ENCODE data around the gene CDKN2D. TPM values are rescaled to one million over a fixed set of nuclear protein-coding genes. Genes with fewer than 3 reads are reported as not detected.

Gene CDKN2D
- total RNA-seq, 1 experiment from 2014 or later: 13.8 TPM

GRCh38 chr19:10553943-10554381, 14.8 kb downstream of the CDKN2D start:
- Histone ChIP-seq H3K9me2 (ENCODE audit: insufficient read depth) (no peaks in the 10 kb centered on the region), H3K4me1 (ENCODE audit: control insufficient read depth in 1 of 2, insufficient read depth in 2 of 2, low read length in 2 of 2) (no peaks in the 10 kb centered on the region), H2AFZ (ENCODE audit: low read depth, low read length, poor library complexity, severe bottlenecking) (no peak overlapping the region), H3K79me2 (ENCODE audit: insufficient read depth, low read length) (no peaks in the 10 kb centered on the region; the same call in 1 of the 2 replicates), H3K9ac (ENCODE audit: low read length) (no peak overlapping the region), H3K27me3 (ENCODE audit: insufficient read depth, low read length) (no peaks in the 10 kb centered on the region), H3K4me2 (ENCODE audit: low read length) (no peak overlapping the region), H3K9me3 (ENCODE audit: control insufficient read depth in 1 of 2, insufficient read depth in 1 of 2, low read depth in 1 of 2, low read length in 2 of 2) (no peaks in the 10 kb centered on the region), H3K27ac (ENCODE audit: low read depth, low read length) (0 out of 2 replicates have a peak overlapping the region, but pooled peaks have one; percentile 11), H3K4me3 (replicated peaks in 1 of 2; ENCODE audit: low read depth in 1 of 2, low read length in 2 of 2) (no peak overlapping the region), H3K36me3 (ENCODE audit: control insufficient read depth in 1 of 2, insufficient read depth in 2 of 2, low read length in 2 of 2) (peaks cover 15 to 52% of the 10 kb centered on the region in 2 experiments; a peak in 3 of 4 replicates), H4K20me1 (ENCODE audit: insufficient read depth) (no peaks in the 10 kb centered on the region)
- ChIA-PET RAD21 (ENCODE audit: low non-redundant PET in 1 of 2, low total read pairs in 2 of 2, uncharacterized antibody in 2 of 2, unreplicated experiment in 2 of 2) (interaction anchor here (0.6 to 0.7 kb wide), 2 partner anchors 307 to 308 kb away, joined by 3 to 8 read pairs; no protein-coding TSS in a partner anchor), POLR2A (no interaction called here), CTCF (no interaction called here)
- ATAC-seq: no peak
- DNase-seq (ENCODE audit: low read depth, low spot score): no peak
- TF ChIP-seq ZNF274 (IDR thresholded peaks at IDR 0.05; ENCODE audit: low read depth, low read length): no peak
- TF ChIP-seq EZH2phosphoT487 (IDR thresholded peaks at IDR 0.05; ENCODE audit: borderline replicate concordance): no peak
- no peak for TF ChIP-seq ZBTB33 (IDR thresholded peaks at IDR 0.05; ENCODE audit: extremely low read depth, insufficient replicate concordance, low read length)
- intact Hi-C loops (cut with micrococcal nuclease): no loop called here
- no TSS peak for BruUV-seq (replicated peaks)

GRCh38 chr19:10553087-10553667, 15.6 kb downstream of the CDKN2D start:
- peak; percentile 27; the same call in 1 of the 2 replicates for TF ChIP-seq MAX (IDR thresholded peaks at IDR 0.05)
- TF ChIP-seq ATF3 (IDR thresholded peaks at IDR 0.05): no peak
- CTCF ChIA-PET: interaction anchor here (0.6 to 2.6 kb wide), 3 partner anchors 11 to 70 kb away, joined by 3 to 15 read pairs (median 8); partner anchors contain the start of genes ATG4D and KEAP1
- Histone ChIP-seq H3K9ac (ENCODE audit: low read length) (no peak overlapping the region), H3K36me3 (ENCODE audit: control insufficient read depth in 1 of 2, insufficient read depth in 2 of 2, low read length in 2 of 2) (peaks cover 17 to 50% of the 10 kb centered on the region in 2 experiments; a peak in 3 of 4 replicates), H3K4me2 (ENCODE audit: low read length) (no peak overlapping the region), H3K27me3 (ENCODE audit: insufficient read depth, low read length) (no peaks in the 10 kb centered on the region), H3K4me1 (ENCODE audit: control insufficient read depth in 1 of 2, insufficient read depth in 2 of 2, low read length in 2 of 2) (no peaks in the 10 kb centered on the region), H3K9me2 (ENCODE audit: insufficient read depth) (no peaks in the 10 kb centered on the region), H3K9me3 (ENCODE audit: control insufficient read depth in 1 of 2, insufficient read depth in 1 of 2, low read depth in 1 of 2, low read length in 2 of 2) (no peaks in the 10 kb centered on the region), H3K4me3 (replicated peaks in 1 of 2; ENCODE audit: low read depth in 1 of 2, low read length in 2 of 2) (no peak overlapping the region), H2AFZ (ENCODE audit: low read depth, low read length, poor library complexity, severe bottlenecking) (no peak overlapping the region), H3K79me2 (ENCODE audit: insufficient read depth, low read length) (no peaks in the 10 kb centered on the region; the same call in 1 of the 2 replicates), H3K27ac (ENCODE audit: low read depth, low read length) (no peak overlapping the region; the same call in 1 of the 2 replicates), H4K20me1 (ENCODE audit: insufficient read depth) (no peaks in the 10 kb centered on the region)
- ATAC-seq: 0 out of 2 replicates have a peak, but pooled peaks have one; percentile 2
- TSS peak; percentile 72 for BruUV-seq (replicated peaks)
- intact Hi-C loops (cut with micrococcal nuclease): no loop called here
- DNase-seq (ENCODE audit: low read depth, low spot score): no peak
- RAD21 ChIA-PET (ENCODE audit: low non-redundant PET in 1 of 2, low total read pairs in 2 of 2, uncharacterized antibody in 2 of 2, unreplicated experiment in 2 of 2): interaction anchor here in 1 of 2 experiments (0.7 to 0.9 kb wide), 2 partner anchors 149 to 308 kb away, joined by 3 read pairs; no protein-coding TSS in a partner anchor
- POLR2A ChIA-PET: interaction anchor here (0.9 to 1.7 kb wide), 2 partner anchors 10 to 13 kb away, joined by 4 to 5 read pairs; partner anchors contain the start of genes ATG4D and KRI1

Data from HCT116 (cell line).